ENCODE results near the gene HNRNPAB.

DNA sequence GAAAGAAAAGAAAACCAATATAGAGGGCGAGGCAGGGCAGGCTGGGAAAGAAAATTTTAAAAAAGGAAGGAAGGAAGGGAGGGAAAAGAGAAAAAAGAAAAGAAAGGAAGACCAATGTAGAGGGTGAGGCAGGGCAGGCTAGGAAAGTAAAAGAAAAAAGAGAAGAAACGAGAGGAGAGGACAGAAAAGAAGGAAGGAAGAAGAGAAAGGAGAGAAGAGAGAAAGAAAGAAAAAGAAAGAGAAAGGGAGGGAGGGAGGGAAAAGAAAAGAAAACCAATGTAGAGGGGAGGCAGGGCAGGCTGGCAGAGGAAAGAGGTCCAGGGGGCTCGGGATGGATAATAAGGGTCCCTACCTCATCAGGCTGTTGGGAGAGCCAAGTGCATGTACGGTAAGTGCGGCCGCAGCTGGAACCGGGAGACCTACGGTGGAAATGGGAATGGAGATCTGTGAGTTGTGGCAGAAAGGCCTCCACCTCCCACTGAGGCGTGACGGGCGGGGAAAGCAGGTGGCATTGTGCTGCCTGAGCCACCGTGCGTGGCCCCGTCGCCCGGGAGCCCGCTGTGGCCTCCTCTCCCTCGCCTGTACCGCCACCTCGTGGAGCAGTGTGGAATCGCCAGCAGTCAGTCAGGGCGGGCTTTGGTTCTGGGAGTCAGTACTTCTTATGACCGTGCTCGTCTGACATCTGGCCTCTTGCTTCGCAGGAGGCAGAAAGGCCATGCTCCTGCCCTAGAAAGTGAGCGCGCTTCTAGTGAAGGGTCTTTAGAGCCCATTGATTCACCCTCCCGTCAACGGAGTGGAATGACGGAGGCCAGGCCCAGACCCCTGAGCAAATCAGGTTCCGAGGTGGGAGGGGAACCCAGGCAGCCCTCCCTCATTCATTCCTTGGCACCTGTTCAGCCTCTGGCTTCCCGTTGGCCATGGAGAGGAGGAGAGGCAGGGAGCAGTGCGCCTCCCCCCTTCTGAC is 40.3 kb upstream of the HNRNPAB start:
- TF ChIP-seq, protein P1, sequence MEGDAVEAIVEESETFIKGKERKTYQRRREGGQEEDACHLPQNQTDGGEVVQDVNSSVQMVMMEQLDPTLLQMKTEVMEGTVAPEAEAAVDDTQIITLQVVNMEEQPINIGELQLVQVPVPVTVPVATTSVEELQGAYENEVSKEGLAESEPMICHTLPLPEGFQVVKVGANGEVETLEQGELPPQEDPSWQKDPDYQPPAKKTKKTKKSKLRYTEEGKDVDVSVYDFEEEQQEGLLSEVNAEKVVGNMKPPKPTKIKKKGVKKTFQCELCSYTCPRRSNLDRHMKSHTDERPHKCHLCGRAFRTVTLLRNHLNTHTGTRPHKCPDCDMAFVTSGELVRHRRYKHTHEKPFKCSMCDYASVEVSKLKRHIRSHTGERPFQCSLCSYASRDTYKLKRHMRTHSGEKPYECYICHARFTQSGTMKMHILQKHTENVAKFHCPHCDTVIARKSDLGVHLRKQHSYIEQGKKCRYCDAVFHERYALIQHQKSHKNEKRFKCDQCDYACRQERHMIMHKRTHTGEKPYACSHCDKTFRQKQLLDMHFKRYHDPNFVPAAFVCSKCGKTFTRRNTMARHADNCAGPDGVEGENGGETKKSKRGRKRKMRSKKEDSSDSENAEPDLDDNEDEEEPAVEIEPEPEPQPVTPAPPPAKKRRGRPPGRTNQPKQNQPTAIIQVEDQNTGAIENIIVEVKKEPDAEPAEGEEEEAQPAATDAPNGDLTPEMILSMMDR (IDR thresholded peaks at IDR 0.05 in 4 of 5, conservative IDR thresholded peaks at IDR 0.05 in 1 of 5), result peak; percentile 94 to 100 (median 98)
- TF ChIP-seq POLR2A (IDR thresholded peaks at IDR 0.05), result no peak
